Panc1 (cell line): Measurements from ENCODE around the gene PIBF1. TPM values are rescaled to one million over a fixed set of nuclear protein-coding genes. Genes with fewer than 3 reads are reported as not detected.

Experiments
- ATAC-seq: fragments of 200-7000 bp; cut with Tn5 transposase; 2 replicates; pipeline ENCODE4 v1.9.1; 2020; ENCODE audit warnings: mild to moderate bottlenecking, moderate library complexity
- BruUV-seq: library from RNA; stranded (reverse); fragments of 400-500 nt; replicated peaks from 2 replicates; lab custom pipeline; 2021; lab: Mats Ljungman, UMichigan
- CTCF ChIA-PET: fragments of 300-600 bp; sonication (Branson Sonifier 250); formaldehyde crosslinking; loops from one replicate; lab custom pipeline; 2022; ENCODE audit warnings: antibody characterized with exemption; lab: Charles Lee
- POLR2A ChIA-PET: fragments of 300-600 bp; sonication (Branson Sonifier 250); formaldehyde crosslinking; loops from one replicate; lab custom pipeline; 2022; ENCODE audit warnings: antibody characterized with exemption; lab: Charles Lee
- DNase-seq: peaks from one replicate; pipeline ENCODE4 v3.0.0-alpha.2; 2010; ENCODE audit warnings: low read depth, low spot score
- H3K27ac ChIP-seq: 2 replicates; pipeline ENCODE4 v1.5.1; 2011; ENCODE audit warnings: mild to moderate bottlenecking, low read length, inconsistent platforms
- H3K27me3 ChIP-seq: fragments of 200-500 bp; sonication (Bioruptor generic); 2 replicates; pipeline ENCODE4 v1.6.0; 2014; ENCODE audit warnings: low read length, inconsistent platforms; ENCODE audit not compliant: control insufficient read depth, insufficient read depth
- H3K36me3 ChIP-seq: fragments of 200-500 bp; sonication (Bioruptor generic); 2 replicates; pipeline ENCODE4 v1.5.1; 2014; ENCODE audit warnings: inconsistent platforms, mild to moderate bottlenecking, low read length, moderate library complexity; ENCODE audit not compliant: control insufficient read depth, insufficient read depth
- H3K4me1 ChIP-seq: 2 replicates; pipeline ENCODE4 v1.5.1; 2011; ENCODE audit warnings: inconsistent platforms, mild to moderate bottlenecking, low read length, moderate library complexity; ENCODE audit not compliant: control insufficient read depth, insufficient read depth
- H3K4me3 ChIP-seq, 2 experiments: 2 replicates each; pipeline ENCODE4 v1.5.1; 2011 to 2012; ENCODE audit warnings: low read depth in 2 of 2, low read length in 2 of 2, mild to moderate bottlenecking in 2 of 2, inconsistent platforms in 1 of 2, moderate library complexity in 1 of 2
- H3K9me3 ChIP-seq: fragments of 200-500 bp; sonication (Bioruptor generic); 2 replicates; pipeline ENCODE4 v1.5.1; 2014; ENCODE audit warnings: low read depth, mild to moderate bottlenecking, inconsistent platforms, low read length, moderate library complexity; ENCODE audit not compliant: control insufficient read depth, insufficient read depth
- POLR2AphosphoS5 ChIP-seq: IDR thresholded peaks from 2 replicates; pipeline ENCODE4 v1.6.1; 2012; ENCODE audit warnings: mild to moderate bottlenecking, low read depth, low read length, moderate library complexity
- SIN3A ChIP-seq: IDR thresholded peaks from 2 replicates; pipeline ENCODE4 v1.6.1; 2012; ENCODE audit warnings: low read depth, mild to moderate bottlenecking, low read length, moderate library complexity, borderline replicate concordance; ENCODE audit not compliant: insufficient read depth
- TCF7L2 ChIP-seq: IDR thresholded peaks from 2 replicates; pipeline ENCODE4 v1.6.1; 2011; ENCODE audit warnings: mild to moderate bottlenecking, low read depth, low read length, inconsistent platforms
- in situ Hi-C: cut with HindIII; loops from 2 replicates; pipeline ENCODE4 v1.10.0; 2016; ENCODE audit warnings: low sequenced_read_pairs, low pct_unique_long_range_greater_than_20kb
- intact Hi-C: fragments of 100-400 bp; cut with micrococcal nuclease; formaldehyde crosslinking; loops from one replicate; pipeline ENCODE4 v1.10.0; 2022; ENCODE audit not compliant: unreplicated experiment
- total RNA-seq: library from RNA; stranded (reverse); gene quantifications from one replicate; pipeline ENCODE4 v1.2.1, GENCODE V29; 2021; ENCODE audit not compliant: unreplicated experiment
- TF ChIP-seq, protein P1 (sequence below), 2 experiments: IDR thresholded peaks; 2 replicates each; pipeline ENCODE4 v1.6.1; 2011 to 2012; ENCODE audit warnings: low read depth in 2 of 2, control low read depth in 1 of 2, low read length in 1 of 2, mild to moderate bottlenecking in 1 of 2, moderate library complexity in 1 of 2; ENCODE audit not compliant: insufficient read depth in 1 of 2
- TF ChIP-seq, protein P2 (sequence below): fragments of 450-650 bp; IDR thresholded peaks from 2 replicates; pipeline ENCODE4 v1.5.1; 2017; ENCODE audit warnings: mild to moderate bottlenecking

The PIBF1 gene
- total RNA-seq, 1 experiment from 2014 or later = 11.7 TPM

DNA sequence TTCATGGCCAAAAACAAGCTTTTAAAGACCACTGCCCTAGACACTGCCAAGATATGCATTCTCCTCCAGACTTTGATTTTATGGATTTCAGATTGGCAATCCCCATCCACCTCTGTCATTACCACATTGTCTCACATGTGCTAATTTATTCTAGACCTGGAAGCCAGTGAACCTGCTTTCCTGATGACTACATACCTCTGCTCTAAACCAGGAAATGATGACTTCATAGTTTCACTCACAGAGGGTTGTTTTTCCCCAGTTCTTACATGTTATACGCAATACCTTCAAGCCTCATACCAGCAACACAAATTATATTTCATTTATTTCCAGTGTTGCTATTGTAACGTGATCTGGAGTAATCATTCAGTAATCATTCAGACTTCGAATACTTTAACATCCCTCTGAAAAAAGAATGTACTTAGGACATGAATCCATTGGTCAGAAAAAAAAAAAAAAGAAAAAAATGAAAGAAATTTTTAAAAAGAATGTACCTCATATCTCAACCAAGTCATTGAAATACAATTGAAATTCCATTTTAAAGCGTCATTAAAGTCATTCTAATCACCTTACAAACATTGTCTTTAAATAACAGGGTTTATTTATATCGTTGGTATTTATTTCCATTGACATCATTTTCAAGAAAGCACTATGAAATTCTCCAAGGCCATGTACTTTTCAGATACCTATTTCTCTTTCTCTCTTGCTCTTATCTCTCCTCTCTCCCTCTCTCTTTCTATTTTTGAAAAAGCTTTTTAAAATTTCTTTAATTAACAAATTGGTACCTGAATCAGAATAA lies 243.5 kb downstream of the PIBF1 start:
- in situ Hi-C loops (no loop called here), intact Hi-C loops (no loop called here)
- CTCF ChIA-PET = no interaction called here
- POLR2A ChIA-PET = no interaction called here
- no peaks in the 10 kb centered on the region for H3K9me3 ChIP-seq
- H3K4me1 ChIP-seq = no peaks in the 10 kb centered on the region
- no TSS peak for BruUV-seq
- no peaks in the 10 kb centered on the region for H3K36me3 ChIP-seq
- no peak overlapping the region for H3K4me3 ChIP-seq
- no peak overlapping the region for H3K27ac ChIP-seq
- TF ChIP-seq TCF7L2 (no peak), POLR2AphosphoS5 (no peak), SIN3A (no peak)
- TF ChIP-seq, protein P1, sequence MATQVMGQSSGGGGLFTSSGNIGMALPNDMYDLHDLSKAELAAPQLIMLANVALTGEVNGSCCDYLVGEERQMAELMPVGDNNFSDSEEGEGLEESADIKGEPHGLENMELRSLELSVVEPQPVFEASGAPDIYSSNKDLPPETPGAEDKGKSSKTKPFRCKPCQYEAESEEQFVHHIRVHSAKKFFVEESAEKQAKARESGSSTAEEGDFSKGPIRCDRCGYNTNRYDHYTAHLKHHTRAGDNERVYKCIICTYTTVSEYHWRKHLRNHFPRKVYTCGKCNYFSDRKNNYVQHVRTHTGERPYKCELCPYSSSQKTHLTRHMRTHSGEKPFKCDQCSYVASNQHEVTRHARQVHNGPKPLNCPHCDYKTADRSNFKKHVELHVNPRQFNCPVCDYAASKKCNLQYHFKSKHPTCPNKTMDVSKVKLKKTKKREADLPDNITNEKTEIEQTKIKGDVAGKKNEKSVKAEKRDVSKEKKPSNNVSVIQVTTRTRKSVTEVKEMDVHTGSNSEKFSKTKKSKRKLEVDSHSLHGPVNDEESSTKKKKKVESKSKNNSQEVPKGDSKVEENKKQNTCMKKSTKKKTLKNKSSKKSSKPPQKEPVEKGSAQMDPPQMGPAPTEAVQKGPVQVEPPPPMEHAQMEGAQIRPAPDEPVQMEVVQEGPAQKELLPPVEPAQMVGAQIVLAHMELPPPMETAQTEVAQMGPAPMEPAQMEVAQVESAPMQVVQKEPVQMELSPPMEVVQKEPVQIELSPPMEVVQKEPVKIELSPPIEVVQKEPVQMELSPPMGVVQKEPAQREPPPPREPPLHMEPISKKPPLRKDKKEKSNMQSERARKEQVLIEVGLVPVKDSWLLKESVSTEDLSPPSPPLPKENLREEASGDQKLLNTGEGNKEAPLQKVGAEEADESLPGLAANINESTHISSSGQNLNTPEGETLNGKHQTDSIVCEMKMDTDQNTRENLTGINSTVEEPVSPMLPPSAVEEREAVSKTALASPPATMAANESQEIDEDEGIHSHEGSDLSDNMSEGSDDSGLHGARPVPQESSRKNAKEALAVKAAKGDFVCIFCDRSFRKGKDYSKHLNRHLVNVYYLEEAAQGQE (IDR thresholded peaks at IDR 0.05; ENCODE audit: insufficient read depth in 1 of 2, low read depth in 2 of 2, low read length in 1 of 2) = no peak
- TF ChIP-seq, protein P2, sequence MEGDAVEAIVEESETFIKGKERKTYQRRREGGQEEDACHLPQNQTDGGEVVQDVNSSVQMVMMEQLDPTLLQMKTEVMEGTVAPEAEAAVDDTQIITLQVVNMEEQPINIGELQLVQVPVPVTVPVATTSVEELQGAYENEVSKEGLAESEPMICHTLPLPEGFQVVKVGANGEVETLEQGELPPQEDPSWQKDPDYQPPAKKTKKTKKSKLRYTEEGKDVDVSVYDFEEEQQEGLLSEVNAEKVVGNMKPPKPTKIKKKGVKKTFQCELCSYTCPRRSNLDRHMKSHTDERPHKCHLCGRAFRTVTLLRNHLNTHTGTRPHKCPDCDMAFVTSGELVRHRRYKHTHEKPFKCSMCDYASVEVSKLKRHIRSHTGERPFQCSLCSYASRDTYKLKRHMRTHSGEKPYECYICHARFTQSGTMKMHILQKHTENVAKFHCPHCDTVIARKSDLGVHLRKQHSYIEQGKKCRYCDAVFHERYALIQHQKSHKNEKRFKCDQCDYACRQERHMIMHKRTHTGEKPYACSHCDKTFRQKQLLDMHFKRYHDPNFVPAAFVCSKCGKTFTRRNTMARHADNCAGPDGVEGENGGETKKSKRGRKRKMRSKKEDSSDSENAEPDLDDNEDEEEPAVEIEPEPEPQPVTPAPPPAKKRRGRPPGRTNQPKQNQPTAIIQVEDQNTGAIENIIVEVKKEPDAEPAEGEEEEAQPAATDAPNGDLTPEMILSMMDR = no peak
- ATAC-seq = no peak
- no peaks in the 10 kb centered on the region for H3K27me3 ChIP-seq
- no peak for DNase-seq

DNA sequence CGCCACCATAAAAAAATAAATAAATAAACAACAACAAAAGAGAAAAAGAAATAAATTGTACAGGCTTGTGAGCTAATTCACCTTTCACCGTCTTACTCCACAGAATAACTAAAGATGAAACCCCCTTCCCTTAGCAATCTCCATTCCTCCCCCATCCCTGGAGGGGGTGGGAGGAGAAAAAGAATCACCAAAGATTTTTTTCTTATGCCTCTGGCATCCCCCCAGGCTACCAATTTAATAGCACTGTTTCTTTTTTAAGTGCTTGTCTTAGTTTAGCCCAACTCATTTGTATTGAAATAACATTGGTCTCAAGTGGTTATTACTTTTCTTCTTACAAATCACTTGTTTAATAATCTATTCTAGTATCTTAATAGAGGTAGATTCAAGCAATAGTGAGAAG lies 253.0 kb downstream of the PIBF1 start:
- CTCF ChIA-PET = interaction anchor here (0.7 kb wide), 1 partner anchor 19 kb away, joined by 3 read pairs; no protein-coding TSS in a partner anchor
- Histone ChIP-seq H3K9me3 (no peaks in the 10 kb centered on the region), H3K4me3 (no peak overlapping the region), H3K27me3 (no peaks in the 10 kb centered on the region), H3K4me1 (no peaks in the 10 kb centered on the region), H3K27ac (no peak overlapping the region), H3K36me3 (no peaks in the 10 kb centered on the region)
- POLR2A ChIA-PET = no interaction called here
- TF ChIP-seq, protein P1 (IDR thresholded peaks at IDR 0.05; ENCODE audit: insufficient read depth in 1 of 2, low read depth in 2 of 2, low read length in 1 of 2) = no peak
- TF ChIP-seq, protein P2 = no peak
- TF ChIP-seq POLR2AphosphoS5 (no peak), TCF7L2 (no peak), SIN3A (no peak)
- in situ Hi-C loops (no loop called here), intact Hi-C loops (no loop called here)
- ATAC-seq (no peak), DNase-seq (no peak)
- no TSS peak for BruUV-seq
